Tibial artery (tissue), 4 donors: ENCODE data around the gene PCDHGA4.
"Not testable (repeated sequence)": the region's sequence is repeated elsewhere in the genome, so short reads cannot be mapped to it uniquely, and the experiment has no call there.

Experiments used
- DNase-seq, 2 donors: peaks; one replicate each; pipeline ENCODE4 v3.0.0-alpha.2; 2019
- H3K27ac ChIP-seq, 2 donors: fragments of 200-600 bp; sonication (generic) in 1 of 2; 1 replicate in 1 of 2; 2 replicates in 1 of 2; pipeline ENCODE4 v1.5.1; 2018 to 2019; ENCODE audit warnings: mild to moderate bottlenecking in 1 of 2
- H3K27me3 ChIP-seq, 2 donors: fragments of 200-600 bp; sonication (generic) in 1 of 2; one replicate each; pipeline versions ENCODE4 v1.5.1 to v1.6.0; 2016 to 2019
- H3K36me3 ChIP-seq, 3 donors: fragments of 200-600 bp; sonication (generic) in 2 of 3; one replicate each; pipeline ENCODE4 v1.5.1; 2016 to 2019; ENCODE audit warnings: mild to moderate bottlenecking in 2 of 3
- H3K4me1 ChIP-seq, 4 donors: fragments of 200-600 bp; sonication (generic) in 2 of 4; 1 replicate in 3 of 4; 2 replicates in 1 of 4; pipeline ENCODE4 v1.5.1; 2016 to 2019
- H3K4me3 ChIP-seq, 2 donors: fragments of 200-600 bp; sonication (generic) in 1 of 2; 1 replicate in 1 of 2; 2 replicates in 1 of 2; pipeline ENCODE4 v1.5.1; 2018 to 2019; ENCODE audit warnings: mild to moderate bottlenecking in 2 of 2
- H3K9me3 ChIP-seq, 3 donors: fragments of 200-600 bp; sonication (generic) in 1 of 3; one replicate each; pipeline ENCODE4 v1.5.1; 2016 to 2019
- CTCF ChIP-seq, 2 experiments: fragments of 200-600 bp in 1 of 2; fragments of 450-650 bp in 1 of 2; IDR thresholded peaks; one replicate each; pipeline ENCODE4 v1.5.1; 2017 to 2019; ENCODE audit warnings: antibody characterized with exemption in 2 of 2, mild to moderate bottlenecking in 1 of 2, moderate library complexity in 1 of 2
- intact Hi-C: fragments of 100-400 bp; cut with DNase I; formaldehyde crosslinking; loops from one replicate; pipeline ENCODE4 v1.15.0; 2023; ENCODE audit warnings: low total_unique reads

PCDHGA4 gene

DNA sequence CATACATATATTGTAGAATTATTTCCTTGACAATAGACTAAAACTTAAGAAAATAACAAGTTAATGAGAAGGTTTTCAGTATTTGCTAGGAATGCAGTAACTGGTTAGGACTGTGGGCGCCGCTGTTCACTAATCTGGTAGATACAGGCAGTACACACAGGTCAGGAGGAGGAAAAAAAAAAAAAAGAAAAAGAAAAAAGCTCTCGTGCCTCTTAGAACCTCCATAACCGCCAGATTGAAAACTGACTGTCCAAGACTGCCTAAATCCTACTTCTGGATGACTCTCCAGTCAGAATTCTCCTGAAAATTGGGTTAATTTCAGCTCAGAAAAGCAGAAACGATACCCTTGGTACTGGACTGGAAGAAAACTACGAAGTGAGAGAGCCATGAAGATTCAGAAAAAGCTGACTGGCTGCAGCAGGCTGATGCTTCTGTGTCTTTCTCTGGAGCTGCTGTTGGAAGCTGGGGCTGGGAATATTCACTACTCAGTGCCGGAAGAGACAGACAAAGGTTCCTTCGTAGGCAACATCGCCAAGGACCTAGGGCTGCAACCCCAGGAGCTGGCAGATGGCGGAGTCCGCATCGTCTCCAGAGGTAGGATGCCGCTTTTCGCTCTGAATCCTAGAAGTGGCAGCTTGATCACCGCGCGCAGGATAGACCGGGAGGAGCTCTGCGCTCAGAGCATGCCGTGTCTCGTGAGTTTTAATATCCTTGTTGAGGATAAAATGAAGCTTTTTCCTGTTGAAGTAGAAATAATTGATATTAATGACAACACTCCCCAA is 24.3 kb upstream of the PCDHGA4 start, which contains the start of gene PCDHGA1:
TSS of gene PCDHGA1 (plus strand) at position 216 of the 782 bp plus-strand sequence.
- intact Hi-C loops: no loop called here
- peaks cover 5 to 86% (median 64%) of the 10 kb centered on the region in 3 donors for H3K9me3 ChIP-seq

GRCh38 chr5:141332571-141332970 is 22.2 kb upstream of the PCDHGA4 start:
- H3K4me3 ChIP-seq, DNase-seq, H3K4me1 ChIP-seq, H3K27ac ChIP-seq, H3K27me3 ChIP-seq, intact Hi-C loops: not testable (repeated sequence)
- H3K9me3 ChIP-seq: peaks cover 5 to 96% (median 65%) of the 10 kb centered on the region in 3 donors
- H3K36me3 ChIP-seq: peaks cover 0 to 38% (median 22%) of the 10 kb centered on the region in 3 donors

More for the DNA sequence above, 24.3 kb upstream of the PCDHGA4 start, which contains the start of gene PCDHGA1:
- H3K36me3 ChIP-seq: peaks cover 0 to 38% (median 22%) of the 10 kb centered on the region in 3 donors
- H3K4me1 ChIP-seq: peaks cover 0 to 4% (median 0%) of the 10 kb centered on the region in 4 donors
- no peaks in the 10 kb centered on the region for H3K27me3 ChIP-seq
- H3K4me3 ChIP-seq: no peak within 1 kb of the TSS
- no peak for DNase-seq
- no peak for TF ChIP-seq CTCF (IDR thresholded peaks at IDR 0.05)
- H3K27ac ChIP-seq: no peak within 1 kb of the TSS

- TF ChIP-seq CTCF (IDR thresholded peaks at IDR 0.05): peak; percentile 24 to 26
- no peak for DNase-seq
- Histone ChIP-seq H3K27ac (no peak within 1 kb of the TSS), H3K9me3 (peaks cover 0 to 96% (median 66%) of the 10 kb centered on the region in 3 donors), H3K27me3 (no peaks in the 10 kb centered on the region), H3K4me1 (no peaks in the 10 kb centered on the region), H3K36me3 (peaks cover 0 to 22% (median 15%) of the 10 kb centered on the region in 3 donors), H3K4me3 (peak within 1 kb of the TSS; percentile 31 to 38)
- intact Hi-C loops: no loop called here
Observed at GRCh38 chr5:141338538-141339306, 16.1 kb upstream of the PCDHGA4 start, which contains the start of gene PCDHGA2. Gene PCDHGA2, plus strand, starts transcription at chr5:141338760.

- H3K9me3 ChIP-seq: peaks cover 6 to 99% (median 78%) of the 10 kb centered on the region in 3 donors
- H3K4me3 ChIP-seq, DNase-seq, H3K4me1 ChIP-seq, H3K27ac ChIP-seq, H3K27me3 ChIP-seq, intact Hi-C loops: not testable (repeated sequence)
- H3K36me3 ChIP-seq: peaks cover 0 to 24% (median 22%) of the 10 kb centered on the region in 3 donors
Observed at GRCh38 chr5:141340781-141341354, 14.0 kb upstream of the PCDHGA4 start.

DNA sequence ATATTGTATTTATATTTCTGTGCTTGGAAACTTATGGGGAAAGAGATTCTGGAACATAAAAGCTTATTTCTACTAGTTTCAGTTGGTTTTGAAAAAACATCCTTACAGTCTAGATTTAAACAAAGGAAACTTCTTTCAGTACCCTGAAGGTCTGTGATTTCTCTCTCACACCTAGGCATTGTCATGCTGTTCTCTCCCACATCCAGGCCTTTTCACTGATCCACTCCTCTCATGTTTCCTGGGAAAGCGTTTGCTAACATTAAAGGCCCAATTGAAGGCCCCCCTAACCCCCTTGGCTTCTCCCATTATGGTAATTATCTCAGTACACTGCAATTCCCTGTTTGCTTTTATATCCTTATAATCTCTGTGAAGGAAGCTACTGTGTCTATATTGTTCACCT is 12.0 kb upstream of the PCDHGA4 start:
- Histone ChIP-seq H3K4me3 (no peak overlapping the region), H3K27ac (no peak overlapping the region), H3K27me3 (no peaks in the 10 kb centered on the region), H3K36me3 (peaks cover 0 to 29% (median 24%) of the 10 kb centered on the region in 3 donors), H3K9me3 (peaks cover 6 to 100% (median 85%) of the 10 kb centered on the region in 3 donors), H3K4me1 (no peaks in the 10 kb centered on the region)
- DNase-seq: no peak
- TF ChIP-seq CTCF (IDR thresholded peaks at IDR 0.05): no peak
- intact Hi-C loops: no loop called here

GRCh38 chr5:141343242-141343952 is 11.4 kb upstream of the PCDHGA4 start, which contains the start of gene PCDHGA3:
Gene PCDHGA3, plus strand, starts transcription at chr5:141343829. Its CDS starts 205 bp downstream, at chr5:141344034.
- no peaks in the 10 kb centered on the region for H3K27me3 ChIP-seq
- DNase-seq: no peak
- peaks cover 6 to 99% (median 83%) of the 10 kb centered on the region in 3 donors for H3K9me3 ChIP-seq
- H3K4me1 ChIP-seq: no peaks in the 10 kb centered on the region
- intact Hi-C loops: no loop called here
- H3K36me3 ChIP-seq: peaks cover 0 to 33% (median 24%) of the 10 kb centered on the region in 3 donors
- H3K4me3 ChIP-seq: peak within 1 kb of the TSS; percentile 5 to 28
- no peak within 1 kb of the TSS for H3K27ac ChIP-seq
- peak in 1 of 2 experiments; percentile 10 for TF ChIP-seq CTCF (IDR thresholded peaks at IDR 0.05)
